Airway epithelial cell (primary cell): ENCODE measurements around the gene GLRX3. TPM values are rescaled to one million over a fixed set of nuclear protein-coding genes. Genes with fewer than 3 reads are reported as not detected.

Experiments used
- total RNA-seq: library from RNA; depleted of rRNA; stranded (reverse); fragments of >200 nt; gene quantifications from 2 replicates; pipeline ENCODE4 v1.2.3, GENCODE V29; 2015

The GLRX3 gene
- total RNA-seq: 140 and 143 TPM in 2 replicates

GRCh38 chr10:130136226-130137089, at the start of gene GLRX3:
TSS of gene GLRX3 (plus strand) at chr10:130136391. CDS start at chr10:130136421, 30 bp downstream.

GRCh38 chr10:130110246-130111112, 25.7 kb upstream of the GLRX3 start, which contains the start of gene C10orf143:
TSS of gene C10orf143 (minus strand) at chr10:130110830. CDS start at chr10:130110772, 58 bp downstream.

Other genes with a start within 250 kb of the GLRX3 start
- gene EBF3, start 172.1 kb upstream of the GLRX3 start, total RNA-seq: not detected in 2 replicates
- 0.60 and 0.71 TPM in 2 replicates for gene C10orf143, start 25.6 kb upstream of the GLRX3 start, total RNA-seq